ENCODE measurements around the gene OR5V1. TPM values are rescaled to one million over a fixed set of nuclear protein-coding genes. Genes with fewer than 3 reads are reported as not detected.
"Not testable (repeated sequence)": the region's sequence is repeated elsewhere in the genome, so short reads cannot be mapped to it uniquely, and the experiment has no call there.

The OR5V1 gene
- total RNA-seq = not detected

GRCh38 chr6:29368765-29369164 lies at the start of gene OR5V1:
OR5V1 (minus strand) TSS chr6:29368865; CDS start chr6:29356195, 12,670 bp downstream.
- no peak for DNase-seq (ENCODE audit: low spot score)

- no peak for DNase-seq (ENCODE audit: low spot score)
Observed at GRCh38 chr6:29414588-29414987, 45.9 kb upstream of the OR5V1 start, which contains the start of gene OR12D1. OR12D1 (plus strand) TSS chr6:29414928.

GRCh38 chr6:29403801-29404200 lies 35.1 kb upstream of the OR5V1 start:
- DNase-seq (ENCODE audit: low spot score) = no peak

GRCh38 chr6:29399525-29399924 lies 30.9 kb upstream of the OR5V1 start:
- DNase-seq (ENCODE audit: low spot score) = no peak

GRCh38 chr6:29395331-29395730 lies 26.7 kb upstream of the OR5V1 start, which contains the start of gene OR12D2:
OR12D2 (plus strand) TSS chr6:29395631; CDS start chr6:29396700, 1,069 bp downstream.
- no peak for DNase-seq (ENCODE audit: low spot score)

- DNase-seq (ENCODE audit: low spot score) = no peak
Observed at GRCh38 chr6:29388533-29388932, 19.9 kb upstream of the OR5V1 start.

- DNase-seq (ENCODE audit: low spot score) = no peak
Observed at GRCh38 chr6:29376003-29376402, 7.3 kb upstream of the OR5V1 start.

- no peak for DNase-seq (ENCODE audit: low spot score)
Observed at GRCh38 chr6:29375191-29375590, 6.5 kb upstream of the OR5V1 start, which contains the start of gene OR12D3. OR12D3 (minus strand) TSS chr6:29375291; CDS start chr6:29375287, 4 bp downstream.

GRCh38 chr6:29355603-29356002 lies 13.1 kb downstream of the OR5V1 start:
- no peak for DNase-seq (ENCODE audit: low spot score)

GRCh38 chr6:29354980-29355379 lies 13.7 kb downstream of the OR5V1 start:
- no peak for DNase-seq (ENCODE audit: low spot score)

GRCh38 chr6:29349348-29349747 lies 19.3 kb downstream of the OR5V1 start:
- not testable (repeated sequence) for DNase-seq (ENCODE audit: low spot score)

- DNase-seq (ENCODE audit: low spot score) = no peak
Observed at GRCh38 chr6:29345380-29345779, 23.3 kb downstream of the OR5V1 start.

GRCh38 chr6:29336269-29336668 lies 32.4 kb downstream of the OR5V1 start:
- DNase-seq (ENCODE audit: low spot score) = no peak

- no peak for DNase-seq (ENCODE audit: low spot score)
Observed at GRCh38 chr6:29332676-29333075, 36.0 kb downstream of the OR5V1 start.

GRCh38 chr6:29325777-29326176 lies 42.9 kb downstream of the OR5V1 start:
- no peak for DNase-seq (ENCODE audit: low spot score)

GRCh38 chr6:29323332-29323731 lies 45.3 kb downstream of the OR5V1 start:
- DNase-seq (ENCODE audit: low spot score) = not testable (repeated sequence)

- no peak for DNase-seq (ENCODE audit: low spot score)
Observed at GRCh38 chr6:29319931-29320330, 48.7 kb downstream of the OR5V1 start.

Other genes starting within 250 kb of the OR5V1 start
- not detected for gene OR2J2, start 198.0 kb downstream of the OR5V1 start, total RNA-seq
- gene OR14J1, start 67.2 kb downstream of the OR5V1 start, total RNA-seq = not detected
- not detected for gene OR12D3, start 6.4 kb upstream of the OR5V1 start, total RNA-seq
- not detected for gene OR12D2, start 26.8 kb upstream of the OR5V1 start, total RNA-seq
- not detected for gene OR12D1, start 46.1 kb upstream of the OR5V1 start, total RNA-seq
- not detected for gene OR10C1, start 70.4 kb upstream of the OR5V1 start, total RNA-seq
- gene OR11A1, start 88.2 kb upstream of the OR5V1 start, total RNA-seq = not detected
- not detected for gene OR2H1, start 88.3 kb upstream of the OR5V1 start, total RNA-seq
- not detected for gene MAS1L, start 119.1 kb upstream of the OR5V1 start, total RNA-seq
- 8.8 TPM for gene UBD, start 190.9 kb upstream of the OR5V1 start, total RNA-seq
- not detected for gene OR2H2, start 216.3 kb upstream of the OR5V1 start, total RNA-seq

Data from ureter (tissue), 1 donor.